ENCODE results near the gene FOXN1.

DNA sequence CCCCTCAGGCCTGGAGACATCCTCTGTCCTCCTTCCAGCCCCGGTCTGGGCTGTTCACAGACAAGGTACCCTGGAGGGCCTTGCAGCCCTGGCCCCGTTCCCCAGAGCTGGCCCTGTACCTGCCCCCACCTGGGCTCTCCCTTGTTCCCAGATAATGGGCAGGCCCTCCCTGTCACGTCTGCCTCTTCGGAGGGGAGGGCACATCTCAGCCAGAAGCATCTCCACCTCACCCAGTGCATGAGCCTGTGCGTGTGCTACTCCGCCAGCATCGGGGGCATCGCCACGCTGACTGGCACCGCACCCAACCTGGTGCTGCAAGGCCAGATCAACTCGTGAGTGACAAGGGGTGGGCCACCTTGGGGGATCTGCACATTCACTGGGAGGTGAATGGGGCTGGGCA is 14.9 kb upstream of the FOXN1 start:
- TF ChIP-seq ZNF20 (CRISPR knock-in tag; IDR thresholded peaks at IDR 0.05) (no peak), RFXANK (CRISPR knock-in tag; IDR thresholded peaks at IDR 0.05) (no peak)

All from HepG2 (cell line).